T-cell (primary cell): ENCODE data around the gene EZR. TPM values are rescaled to one million over a fixed set of nuclear protein-coding genes. Genes with fewer than 3 reads are reported as not detected.

Source experiments
- ATAC-seq, 4 experiments: fragments of 200-7000 bp in 3 of 4; fragments of 150-1000 bp in 1 of 4; cut with Tn5 transposase; replicated peaks in 1 of 4; 1 replicate in 3 of 4; 2 replicates in 1 of 4; pipeline ENCODE4 v1.10.0; 2021; ENCODE audit warnings: moderate library complexity in 3 of 4, mild to moderate bottlenecking in 2 of 4, moderate number of reproducible peaks in 1 of 4
- CTCF ChIA-PET, 2 donors: fragments of 300-600 bp; sonication (Branson Sonifier 250); formaldehyde crosslinking; loops; one replicate each; lab custom pipeline; 2022; ENCODE audit warnings: antibody characterized with exemption in 2 of 2; lab: Charles Lee
- POLR2A ChIA-PET, 2 donors: fragments of 300-600 bp; sonication (Branson Sonifier 250); formaldehyde crosslinking; loops; one replicate each; lab custom pipeline; 2022; ENCODE audit warnings: antibody characterized with exemption in 2 of 2; lab: Charles Lee
- DNase-seq, 35 experiments: peaks; one replicate each; pipeline versions ENCODE4 v3.0.0 to v3.0.0-alpha.2; 2013 to 2023
- H3K27ac ChIP-seq: one replicate; pipeline ENCODE4 v1.5.1; 2013; ENCODE audit warnings: low read length
- H3K27me3 ChIP-seq, 2 experiments: replicated peaks in 1 of 2; 1 replicate in 1 of 2; 2 replicates in 1 of 2; pipeline versions ENCODE4 v1.6.1 to v1.7.0; 2013; ENCODE audit warnings: low read length in 1 of 2, mixed read lengths in 1 of 2; ENCODE audit not compliant: control insufficient read depth in 2 of 2, insufficient read depth in 2 of 2; ENCODE audit errors: extremely low read depth in 1 of 2
- H3K36me3 ChIP-seq, 2 donors: 1 replicate in 1 of 2; 2 replicates in 1 of 2; pipeline versions ENCODE4 v1.6.1 to v1.7.0; 2013; ENCODE audit warnings: low read length in 1 of 2; ENCODE audit not compliant: control insufficient read depth in 2 of 2, insufficient read depth in 1 of 2; ENCODE audit errors: extremely low read depth in 1 of 2
- H3K4me1 ChIP-seq, 2 experiments: 1 replicate in 1 of 2; 2 replicates in 1 of 2; pipeline versions ENCODE4 v1.6.1 to v1.7.0; 2013; ENCODE audit warnings: low read length in 2 of 2, mixed read lengths in 1 of 2; ENCODE audit not compliant: insufficient read depth in 2 of 2, control insufficient read depth in 1 of 2; ENCODE audit errors: extremely low read depth in 1 of 2
- H3K4me3 ChIP-seq, 2 donors: 1 replicate in 1 of 2; 2 replicates in 1 of 2; pipeline versions ENCODE4 v1.5.1 to v1.7.0; 2013; ENCODE audit warnings: mild to moderate bottlenecking in 2 of 2, low read length in 1 of 2, moderate library complexity in 1 of 2; ENCODE audit not compliant: control insufficient read depth in 1 of 2; ENCODE audit errors: extremely low read depth in 1 of 2
- H3K9me3 ChIP-seq: 2 replicates; pipeline ENCODE4 v1.7.0; 2013
- H3K27ac Mint-ChIP-seq, 2 donors: one replicate each; pipeline ENCODE4 v1.8.0; 2020 to 2021; ENCODE audit warnings: mild to moderate bottlenecking in 2 of 2, mixed read lengths in 2 of 2
- H3K27me3 Mint-ChIP-seq, 2 donors: one replicate each; pipeline ENCODE4 v1.8.0; 2021 to 2022; ENCODE audit warnings: mixed read lengths in 2 of 2
- H3K36me3 Mint-ChIP-seq: one replicate; pipeline ENCODE4 v1.8.0; 2021; ENCODE audit warnings: mixed read lengths
- H3K4me1 Mint-ChIP-seq, 3 donors: one replicate each; pipeline ENCODE4 v1.8.0; 2020 to 2022; ENCODE audit warnings: mixed read lengths in 3 of 3, mild to moderate bottlenecking in 1 of 3
- H3K4me3 Mint-ChIP-seq, 3 donors: one replicate each; pipeline ENCODE4 v1.8.0; 2020 to 2022; ENCODE audit warnings: mild to moderate bottlenecking in 3 of 3, mixed read lengths in 3 of 3, moderate library complexity in 3 of 3
- H3K9me3 Mint-ChIP-seq, 3 donors: one replicate each; pipeline ENCODE4 v1.8.0; 2020 to 2022; ENCODE audit warnings: mixed read lengths in 3 of 3
- WGBS: methylation state at CpG from one replicate; pipeline ENCODE4 v1.1.5; 2013; ENCODE audit warnings: missing lambda C conversion rate; ENCODE audit not compliant: insufficient coverage; 5-methylcytosine and 5-hydroxymethylcytosine counted together
- total RNA-seq, 35 experiments: library from RNA in 6 of 35; stranded (reverse) in 6 of 35; fragments of 120-200 nt in 1 of 35; gene quantifications; one replicate each; pipeline versions ENCODE4 v1.2.1 to v1.2.4 and lab custom pipeline; 2013 to 2026

The EZR gene
- total RNA-seq, 5 donors from 2014 or later (not counting 1 experiment from before 2014, with no cell fraction given): 176 to 286 (median 272) TPM

DNA sequence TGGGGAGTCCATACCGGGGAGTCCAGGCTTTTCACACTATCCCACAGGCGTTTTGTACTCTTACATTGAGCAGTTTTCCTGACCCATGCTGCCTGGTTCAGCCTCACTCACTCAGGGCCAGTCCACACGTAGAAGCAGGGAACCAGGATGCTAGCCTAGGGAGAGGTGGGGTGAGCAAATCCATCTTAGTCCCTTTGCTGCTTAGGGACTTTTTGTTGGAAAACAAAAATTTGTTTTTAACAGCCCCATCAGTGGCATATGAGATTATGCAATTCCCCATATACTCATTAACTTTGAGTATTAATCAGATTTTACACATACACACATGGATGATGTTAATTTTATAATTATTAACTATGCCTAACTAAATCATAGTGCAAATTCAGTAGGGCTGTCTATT lies 84.2 kb downstream of the EZR start:
- ChIA-PET POLR2A (interaction anchor here in 1 of 2 donors (0.5 to 0.6 kb wide), 2 partner anchors 227 to 701 kb away, joined by 4 to 5 read pairs; no protein-coding TSS in a partner anchor), CTCF (interaction anchor here (0.6 to 0.7 kb wide), 2 partner anchors 11 to 94 kb away, joined by 3 to 6 read pairs; no protein-coding TSS in a partner anchor)
- Histone ChIP-seq H3K27me3 (peaks cover 0 to 4% of the 10 kb centered on the region in 2 experiments), H3K4me1 (peaks cover 0 to 3% of the 10 kb centered on the region in 2 experiments), H3K4me3 (no peak overlapping the region), H3K27ac (no peak overlapping the region), H3K9me3 (no peaks in the 10 kb centered on the region), H3K36me3 (peaks cover 12 to 37% of the 10 kb centered on the region in 2 donors)
- Mint-ChIP-seq H3K9me3 (peaks cover 9 to 20% (median 15%) of the 10 kb centered on the region in 3 donors), H3K36me3 (peaks cover 75% of the 10 kb centered on the region), H3K27me3 (no peaks in the 10 kb centered on the region), H3K4me1 (peaks cover 0 to 5% (median 0%) of the 10 kb centered on the region in 3 donors), H3K27ac (no peak overlapping the region), H3K4me3 (no peak overlapping the region)
- ATAC-seq: no peak
- 80% methylated on average over 1 of the region's 3 CpGs for WGBS
- no peak for DNase-seq

DNA sequence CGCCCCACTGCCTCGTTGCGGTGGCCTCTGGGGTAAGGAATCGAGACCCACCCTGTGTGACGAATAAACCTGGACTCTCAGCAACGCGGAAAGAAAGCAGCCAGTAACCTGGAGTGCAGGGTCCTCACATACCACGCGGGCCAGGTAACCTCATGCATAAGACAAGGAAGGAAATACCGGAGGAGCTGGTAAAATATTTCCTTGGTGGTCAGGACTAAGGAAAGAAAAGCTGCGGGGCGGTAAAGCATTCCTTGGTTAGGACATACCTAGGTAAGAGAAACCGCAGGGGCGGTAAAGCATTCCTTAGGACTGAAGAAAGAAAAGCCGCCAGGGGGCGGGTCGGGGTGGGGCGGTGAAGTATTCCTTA lies 88.6 kb downstream of the EZR start:
- CTCF ChIA-PET: interaction anchor here in 1 of 2 donors (0.7 kb wide), 1 partner anchor 35 kb away, joined by 7 read pairs; no protein-coding TSS in a partner anchor
- peaks cover 10 to 52% of the 10 kb centered on the region in 2 donors for H3K36me3 ChIP-seq

DNA sequence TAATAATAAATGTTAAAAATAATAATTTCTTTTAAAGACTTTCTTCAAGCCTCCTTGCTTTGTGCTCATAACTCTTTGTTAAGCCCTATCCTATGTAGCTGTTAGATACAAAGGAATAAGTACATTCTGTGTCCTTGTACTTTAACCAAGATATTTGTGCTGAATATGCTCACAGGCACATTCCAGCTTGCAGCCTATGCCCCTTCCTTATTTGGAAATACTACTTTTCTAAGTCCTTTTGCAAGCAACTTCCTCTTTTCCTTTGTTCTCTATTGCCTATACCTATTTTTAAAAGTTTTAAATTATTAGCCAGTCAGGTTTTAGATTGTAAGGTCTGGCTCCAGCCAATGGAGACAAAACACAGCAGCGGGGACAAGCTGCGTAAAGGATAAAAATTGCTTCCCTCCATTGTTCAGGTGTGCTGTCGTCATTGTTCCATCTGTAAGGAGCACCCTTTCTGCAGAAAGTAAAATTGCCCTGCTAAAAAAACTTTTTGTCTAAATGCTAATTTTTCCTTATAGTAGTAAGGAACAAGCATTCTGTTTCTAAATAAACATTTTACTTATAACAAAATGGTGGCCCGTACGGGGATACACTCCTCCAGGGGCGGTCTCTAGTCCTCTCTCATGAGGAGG lies 89.1 kb downstream of the EZR start:
- Histone ChIP-seq H3K9me3 (no peaks in the 10 kb centered on the region), H3K36me3 (peaks cover 10 to 57% of the 10 kb centered on the region in 2 donors), H3K27me3 (peaks cover 0 to 4% of the 10 kb centered on the region in 2 experiments), H3K27ac (no peak overlapping the region), H3K4me3 (no peak overlapping the region), H3K4me1 (peaks cover 0 to 3% of the 10 kb centered on the region in 2 experiments)
- Mint-ChIP-seq H3K4me3 (no peak overlapping the region), H3K4me1 (peaks cover 0 to 3% (median 0%) of the 10 kb centered on the region in 3 donors), H3K27ac (no peak overlapping the region), H3K9me3 (peaks cover 0 to 3% (median 0%) of the 10 kb centered on the region in 3 donors), H3K27me3 (no peaks in the 10 kb centered on the region), H3K36me3 (peaks cover 68% of the 10 kb centered on the region)
- no peak for DNase-seq
- no peak for ATAC-seq
- WGBS: 100% methylated on average over 1 of the region's 6 CpGs
- ChIA-PET CTCF (interaction anchor here in 1 of 2 donors (0.7 kb wide), 1 partner anchor 36 kb away, joined by 7 read pairs; no protein-coding TSS in a partner anchor), POLR2A (no interaction called here)

More for the DNA sequence above, 88.6 kb downstream of the EZR start:
- Mint-ChIP-seq H3K9me3 (peaks cover 0 to 3% (median 0%) of the 10 kb centered on the region in 3 donors), H3K4me3 (no peak overlapping the region), H3K27me3 (no peaks in the 10 kb centered on the region), H3K27ac (no peak overlapping the region), H3K36me3 (peaks cover 67% of the 10 kb centered on the region), H3K4me1 (peaks cover 0 to 5% (median 0%) of the 10 kb centered on the region in 3 donors)
- POLR2A ChIA-PET: no interaction called here
- H3K27ac ChIP-seq: no peak overlapping the region
- no peaks in the 10 kb centered on the region for H3K9me3 ChIP-seq
- DNase-seq: no peak
- peaks cover 0 to 4% of the 10 kb centered on the region in 2 experiments for H3K27me3 ChIP-seq
- 98% methylated on average over 10 of the region's 18 CpGs for WGBS
- no peak overlapping the region for H3K4me3 ChIP-seq
- no peak for ATAC-seq
- peaks cover 0 to 3% of the 10 kb centered on the region in 2 experiments for H3K4me1 ChIP-seq

DNA sequence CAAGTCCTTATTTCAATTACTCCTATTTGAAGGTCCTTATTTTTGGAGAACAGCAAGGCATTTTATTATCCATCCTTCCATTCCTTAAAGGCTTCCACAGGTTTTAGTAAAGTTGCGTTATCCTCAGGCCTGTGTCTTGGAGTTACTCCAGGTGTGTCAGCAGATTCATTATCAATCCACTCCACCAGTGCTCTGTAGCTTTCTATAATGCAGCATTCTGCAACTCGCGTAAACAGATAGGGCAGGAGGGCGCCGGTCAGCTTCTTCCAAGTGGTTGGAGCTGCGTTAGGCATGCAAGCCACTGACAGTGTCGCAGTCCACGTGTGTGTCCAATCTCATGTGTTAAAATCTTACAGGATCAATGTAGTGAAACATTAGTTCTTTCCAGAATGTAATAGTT lies 93.5 kb downstream of the EZR start:
- ChIA-PET CTCF (interaction anchor here in 1 of 2 donors (1.6 kb wide), 1 partner anchor 47 kb away, joined by 3 read pairs; no protein-coding TSS in a partner anchor), POLR2A (no interaction called here)
- peaks cover 0 to 14% of the 10 kb centered on the region in 2 experiments for H3K4me1 ChIP-seq
- Mint-ChIP-seq H3K4me1 (peaks cover 6 to 15% (median 9%) of the 10 kb centered on the region in 3 donors), H3K27me3 (no peaks in the 10 kb centered on the region), H3K4me3 (no peak overlapping the region), H3K36me3 (peaks cover 54% of the 10 kb centered on the region), H3K9me3 (no peaks in the 10 kb centered on the region), H3K27ac (no peak overlapping the region)
- H3K27me3 ChIP-seq: no peaks in the 10 kb centered on the region
- H3K4me3 ChIP-seq: no peak overlapping the region
- H3K36me3 ChIP-seq: peaks cover 5 to 50% of the 10 kb centered on the region in 2 donors
- WGBS: 96% methylated on average over 8 of the region's 8 CpGs
- DNase-seq (no peak), ATAC-seq (no peak)
- H3K9me3 ChIP-seq: no peaks in the 10 kb centered on the region
- no peak overlapping the region for H3K27ac ChIP-seq

DNA sequence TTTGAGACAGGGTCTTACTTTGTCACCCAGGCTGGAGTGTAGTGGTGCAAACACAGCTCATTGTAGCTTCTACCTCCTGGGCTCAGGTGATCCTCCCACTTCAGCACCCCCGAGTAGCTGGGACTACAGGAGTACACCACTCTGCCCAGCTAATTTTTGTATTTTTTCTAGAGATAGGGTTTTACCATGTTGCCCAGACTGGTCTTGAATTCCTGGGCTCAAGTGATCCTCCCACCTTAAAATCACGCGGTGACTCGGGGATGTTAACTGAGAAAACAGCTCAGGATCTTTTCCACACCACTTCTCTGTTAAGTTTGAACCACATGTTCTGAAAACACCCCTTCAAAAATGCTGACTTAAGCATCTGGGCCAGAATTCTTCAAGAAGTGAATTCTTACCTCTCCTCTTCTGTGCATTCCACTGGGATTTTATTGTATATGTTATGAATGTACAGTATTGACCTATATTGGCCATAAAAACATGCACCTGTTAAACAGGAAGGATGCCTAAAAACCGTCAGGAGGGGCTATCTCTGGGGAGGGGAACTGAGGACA lies 96.9 kb downstream of the EZR start:
- no peaks in the 10 kb centered on the region for H3K27me3 Mint-ChIP-seq
- H3K9me3 Mint-ChIP-seq: no peaks in the 10 kb centered on the region
- H3K4me1 Mint-ChIP-seq: peaks cover 30 to 48% (median 41%) of the 10 kb centered on the region in 3 donors
- Histone ChIP-seq H3K36me3 (peaks cover 2 to 35% of the 10 kb centered on the region in 2 donors), H3K9me3 (no peaks in the 10 kb centered on the region), H3K27ac (no peak overlapping the region), H3K4me1 (peaks cover 3 to 47% of the 10 kb centered on the region in 2 experiments), H3K4me3 (no peak overlapping the region), H3K27me3 (no peaks in the 10 kb centered on the region)
- DNase-seq: no peak
- no peak overlapping the region for H3K4me3 Mint-ChIP-seq
- POLR2A ChIA-PET: interaction anchor here (0.5 to 0.7 kb wide), 5 partner anchors 42 to 229 kb away, joined by 3 to 10 read pairs (median 4); no protein-coding TSS in a partner anchor
- no peak overlapping the region for H3K27ac Mint-ChIP-seq
- CTCF ChIA-PET: interaction anchor here (0.5 to 0.9 kb wide), 5 partner anchors 61 to 1673 kb away, joined by 3 to 18 read pairs (median 5); no protein-coding TSS in a partner anchor
- WGBS: no CpG with 5 or more reads among the region's 5 CpGs
- peaks cover 37% of the 10 kb centered on the region for H3K36me3 Mint-ChIP-seq
- ATAC-seq: no peak

DNA sequence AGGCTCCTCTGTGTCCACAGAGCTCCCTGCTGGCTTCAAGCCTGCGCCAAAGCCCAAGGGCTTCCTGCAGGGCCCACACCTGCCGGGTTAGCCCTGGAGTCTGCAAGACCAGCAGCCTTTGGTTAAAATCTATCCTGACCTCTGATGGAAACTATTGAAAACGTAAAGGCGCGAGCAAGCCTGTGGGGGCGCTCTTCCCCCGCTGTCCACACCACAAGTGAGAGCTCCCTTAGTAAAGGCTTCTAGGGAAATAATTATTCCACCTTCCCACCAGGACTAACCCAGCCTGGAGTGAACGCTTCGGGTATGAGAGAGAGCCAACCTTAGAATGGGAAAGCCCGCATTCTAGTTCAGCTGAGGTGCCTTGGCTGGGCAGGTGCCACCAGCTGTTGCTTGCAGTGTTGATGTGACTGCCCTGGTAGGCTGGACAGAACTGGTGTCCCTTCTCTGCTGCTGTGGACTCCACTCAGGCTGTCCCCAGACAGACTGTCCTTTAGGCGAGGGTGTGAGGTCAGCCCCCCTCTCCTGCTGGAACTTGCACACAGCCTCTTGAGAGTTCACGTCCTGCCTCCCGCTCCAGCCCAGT lies 100.6 kb downstream of the EZR start:
- Mint-ChIP-seq H3K4me1 (peaks cover 50 to 64% (median 60%) of the 10 kb centered on the region in 3 donors), H3K36me3 (peaks cover 30% of the 10 kb centered on the region), H3K9me3 (no peaks in the 10 kb centered on the region), H3K27ac (peak overlapping the region; percentile 92 to 93), H3K27me3 (no peaks in the 10 kb centered on the region), H3K4me3 (peak overlapping the region in 1 of 3 donors; percentile 46)
- 93% methylated on average over 5 of the region's 13 CpGs for WGBS
- H3K36me3 ChIP-seq: peaks cover 0 to 29% of the 10 kb centered on the region in 2 donors
- H3K4me3 ChIP-seq: no peak overlapping the region
- CTCF ChIA-PET: interaction anchor here in 1 of 2 donors (0.6 to 1.2 kb wide), 2 partner anchors 185 to 410 kb away, joined by 3 read pairs; no protein-coding TSS in a partner anchor
- H3K9me3 ChIP-seq: no peaks in the 10 kb centered on the region
- POLR2A ChIA-PET: no interaction called here
- peaks cover 5 to 66% of the 10 kb centered on the region in 2 experiments for H3K4me1 ChIP-seq
- no peaks in the 10 kb centered on the region for H3K27me3 ChIP-seq
- peak overlapping the region; percentile 89 for H3K27ac ChIP-seq
- no peak for ATAC-seq
- peak in 1 of 35 experiments; percentile 24 for DNase-seq
